HG03064 (cell line): ENCODE data around the gene IL6R.

Experiments
- ATAC-seq: cut with Tn5 transposase; IDR thresholded peaks from one replicate; pipeline ENCODE4 v1.9.1; 2021; ENCODE audit warnings: low read depth; ENCODE audit not compliant: unreplicated experiment

IL6R gene

GRCh38 chr1:154422521-154422920, 17.4 kb downstream of the IL6R start:
- ATAC-seq, result no peak

- no peak for ATAC-seq
These were observed 18.3 kb downstream of the IL6R start for GRCh38 chr1:154423304-154423987.

DNA sequence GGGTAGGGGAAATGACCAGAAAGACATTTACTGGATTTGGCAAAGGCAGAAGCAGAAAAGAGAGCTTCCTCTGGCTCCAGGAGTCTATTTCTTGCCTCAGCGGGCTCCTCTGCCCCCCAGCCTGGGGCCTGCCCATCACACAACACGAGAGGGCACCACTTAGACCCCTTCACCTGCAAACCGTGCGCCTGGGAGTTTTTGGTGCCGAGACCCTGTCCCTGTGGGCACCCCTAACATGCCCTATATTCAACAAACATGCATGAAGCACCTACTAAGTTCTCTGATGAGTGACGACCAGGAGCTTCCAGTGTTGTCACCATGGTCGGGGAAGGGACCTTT, 18.8 kb downstream of the IL6R start:
- ATAC-seq, result no peak

DNA sequence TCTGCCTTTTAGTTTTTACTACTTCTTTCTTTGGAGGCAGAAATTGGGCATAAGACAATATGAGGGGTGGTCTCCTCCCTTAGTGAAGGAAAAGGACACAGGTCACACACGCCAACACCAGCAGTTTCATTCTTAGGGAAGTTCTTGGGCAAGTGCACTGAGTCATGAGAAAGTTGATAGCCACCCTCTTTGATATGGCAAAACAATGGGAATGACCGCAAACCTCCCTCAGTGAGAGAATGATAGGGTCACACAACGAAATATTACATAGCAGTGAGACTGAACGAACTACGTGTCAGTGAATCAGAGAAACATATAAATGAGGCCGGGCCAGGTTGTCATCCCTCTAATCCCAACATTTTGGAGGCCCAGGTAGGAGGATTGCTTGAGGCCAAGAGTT, 20.0 kb downstream of the IL6R start:
- no peak for ATAC-seq

GRCh38 chr1:154427173-154428139, 22.3 kb downstream of the IL6R start:
- no peak for ATAC-seq

DNA sequence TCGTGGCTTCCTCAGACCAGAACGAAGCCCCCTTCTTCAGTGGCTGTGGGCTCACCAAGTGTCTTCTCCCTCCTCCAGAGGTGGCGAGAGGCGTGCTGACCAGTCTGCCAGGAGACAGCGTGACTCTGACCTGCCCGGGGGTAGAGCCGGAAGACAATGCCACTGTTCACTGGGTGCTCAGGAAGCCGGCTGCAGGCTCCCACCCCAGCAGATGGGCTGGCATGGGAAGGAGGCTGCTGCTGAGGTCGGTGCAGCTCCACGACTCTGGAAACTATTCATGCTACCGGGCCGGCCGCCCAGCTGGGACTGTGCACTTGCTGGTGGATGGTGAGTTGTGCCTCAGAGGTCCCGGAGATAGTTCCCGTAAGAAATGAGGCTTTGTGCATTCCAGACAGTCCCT, 24.0 kb downstream of the IL6R start:
- ATAC-seq, result no peak

- ATAC-seq, result no peak
These were observed 24.9 kb downstream of the IL6R start for GRCh38 chr1:154429841-154430611.

- ATAC-seq, result no peak
These were observed 25.8 kb downstream of the IL6R start for GRCh38 chr1:154430903-154431302.

DNA sequence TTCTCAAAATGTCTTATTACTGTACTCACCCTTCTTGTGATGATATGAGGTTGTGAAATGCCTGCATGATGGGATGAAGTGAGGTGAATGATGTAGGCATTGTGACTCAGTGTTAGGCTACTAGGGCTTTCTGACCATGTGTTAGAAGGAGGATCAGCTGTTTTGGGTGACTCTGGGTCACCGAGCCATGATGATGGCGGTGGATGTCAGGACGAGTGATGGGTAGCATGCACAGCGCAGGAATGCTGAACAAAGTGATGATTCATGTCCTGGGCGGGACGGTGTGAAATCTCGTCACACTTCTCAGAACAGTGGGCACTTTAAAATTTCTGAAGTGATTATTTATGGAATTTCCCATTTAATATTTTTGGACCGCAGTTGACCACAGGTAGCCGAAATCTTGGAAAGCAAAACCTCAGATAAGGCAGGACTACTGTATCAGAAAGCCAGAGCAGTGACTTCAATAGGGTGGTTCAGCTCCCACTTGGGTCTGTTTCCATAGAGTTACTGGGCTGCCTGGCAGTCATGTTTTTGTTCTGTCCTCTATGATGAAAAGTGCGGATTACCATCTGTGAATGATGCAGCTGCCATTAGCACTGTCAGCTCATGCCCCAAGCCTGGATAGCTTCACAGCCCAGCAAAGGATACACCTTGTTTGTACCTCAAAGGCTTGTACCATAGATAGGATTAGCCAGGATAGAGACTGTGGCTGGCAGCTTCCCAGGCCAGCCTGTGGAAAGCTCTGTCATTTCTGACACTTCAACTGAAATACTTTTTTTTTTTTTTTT, 26.6 kb downstream of the IL6R start:
- no peak for ATAC-seq

GRCh38 chr1:154433161-154433764, 28.1 kb downstream of the IL6R start:
- no peak for ATAC-seq

DNA sequence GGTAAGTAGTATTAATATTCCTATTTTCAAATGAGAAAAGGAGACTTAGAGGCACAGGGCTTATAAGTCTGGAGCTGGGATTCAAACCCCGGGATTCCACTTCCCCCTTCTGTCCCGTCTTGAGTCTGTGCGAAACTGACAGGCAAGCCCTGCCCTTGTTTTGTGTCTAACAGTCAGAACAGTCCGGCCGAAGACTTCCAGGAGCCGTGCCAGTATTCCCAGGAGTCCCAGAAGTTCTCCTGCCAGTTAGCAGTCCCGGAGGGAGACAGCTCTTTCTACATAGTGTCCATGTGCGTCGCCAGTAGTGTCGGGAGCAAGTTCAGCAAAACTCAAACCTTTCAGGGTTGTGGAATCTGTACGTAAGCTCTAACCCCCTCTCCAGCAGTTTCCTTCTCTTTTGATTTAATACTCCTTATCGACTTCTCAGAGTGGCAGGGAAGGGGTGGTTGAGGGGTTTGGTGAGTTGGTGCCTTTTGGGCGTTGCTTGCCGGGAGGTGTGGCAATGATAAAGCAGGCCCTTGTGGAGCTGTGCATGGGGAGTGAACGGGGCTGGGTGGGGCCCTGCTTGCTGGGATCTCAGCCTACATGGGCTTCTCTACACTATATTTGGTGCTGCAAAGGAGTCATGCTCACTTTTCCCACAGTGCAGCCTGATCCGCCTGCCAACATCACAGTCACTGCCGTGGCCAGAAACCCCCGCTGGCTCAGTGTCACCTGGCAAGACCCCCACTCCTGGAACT, 29.4 kb downstream of the IL6R start:
- no peak for ATAC-seq

GRCh38 chr1:154435599-154436200, 30.6 kb downstream of the IL6R start:
- ATAC-seq, result no peak

- ATAC-seq, result no peak
These were observed 31.3 kb downstream of the IL6R start for GRCh38 chr1:154436433-154436832.

- no peak for ATAC-seq
These were observed 35.1 kb downstream of the IL6R start for GRCh38 chr1:154440036-154440804.

DNA sequence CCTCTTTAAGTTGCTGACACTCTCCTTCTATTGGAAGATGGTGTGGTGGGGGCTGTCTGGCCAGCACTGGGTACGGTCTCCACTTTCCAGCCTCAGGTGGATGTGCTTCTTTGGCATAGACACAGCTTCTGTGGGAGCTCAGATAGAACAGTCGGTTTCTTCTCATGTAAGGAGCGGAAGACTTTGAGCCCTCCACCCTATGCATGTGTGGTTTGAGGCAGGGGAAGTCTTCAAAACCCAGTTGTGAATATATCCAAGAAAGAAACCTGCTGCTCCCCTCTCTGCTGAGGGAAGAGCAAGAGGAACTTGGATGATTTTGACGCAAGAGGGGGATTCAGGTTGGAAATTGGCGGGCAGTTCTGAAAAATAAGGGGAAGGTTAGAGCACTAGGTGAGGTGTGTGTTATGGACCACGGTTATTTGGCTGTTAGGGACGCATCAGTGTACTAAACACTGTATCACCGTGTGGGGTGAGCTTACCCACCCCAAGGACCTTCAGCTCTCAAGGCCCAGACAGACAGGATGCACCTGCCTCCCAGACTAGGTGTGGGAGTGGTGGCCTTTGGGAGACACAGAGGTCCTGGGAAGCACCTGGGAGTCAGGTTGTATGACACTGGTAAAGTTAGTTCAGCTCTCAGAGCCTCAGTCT, 36.2 kb downstream of the IL6R start:
- ATAC-seq, result no peak

DNA sequence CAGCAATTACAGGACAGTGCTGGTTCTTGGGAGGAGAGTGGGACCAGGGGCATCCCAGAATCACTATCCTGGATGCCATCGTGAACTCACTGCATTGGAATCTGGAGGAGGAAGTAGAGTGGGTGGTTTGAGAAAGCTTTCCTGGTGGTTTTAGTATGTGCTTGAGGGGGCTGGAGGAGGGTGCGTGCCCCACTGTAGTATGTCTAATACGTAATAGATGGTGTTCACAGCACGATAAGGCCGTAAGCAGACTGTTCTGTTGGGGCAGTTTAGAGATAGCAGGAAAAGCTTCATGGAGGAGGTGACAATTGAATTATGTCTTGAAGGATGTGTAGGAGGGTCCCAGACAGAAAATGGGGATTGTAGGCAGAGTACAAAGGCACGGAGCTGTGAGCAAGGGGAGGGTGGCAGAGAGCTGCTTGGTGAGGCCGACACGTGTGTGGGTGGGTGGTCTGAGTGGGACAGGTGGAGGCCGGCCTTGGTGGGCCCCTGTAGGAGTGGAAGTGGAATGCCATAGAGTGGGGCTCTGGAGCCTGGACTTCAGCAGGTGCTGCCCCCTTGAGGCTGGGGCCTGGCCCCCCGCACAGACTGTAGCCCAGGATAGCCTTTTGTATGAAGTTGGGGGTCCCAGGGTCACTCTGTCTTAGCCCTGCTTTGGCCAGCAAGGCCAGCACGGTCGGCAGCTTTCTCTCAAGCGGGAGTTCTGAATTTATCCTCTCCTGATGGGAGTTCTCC, 37.0 kb downstream of the IL6R start:
- no peak for ATAC-seq
